Smooth muscle cell (in vitro differentiated cells): ENCODE data around the gene ARF6. TPM values are rescaled to one million over a fixed set of nuclear protein-coding genes. Genes with fewer than 3 reads are reported as not detected.
"Not testable (repeated sequence)": the region's sequence is repeated elsewhere in the genome, so short reads cannot be mapped to it uniquely, and the experiment has no call there.

Experiments used
- DNase-seq: peaks from one replicate; lab custom pipeline; 2025; ENCODE audit not compliant: unreplicated experiment; lab: John Stamatoyannopoulos, UW
- H2AFZ ChIP-seq: fragments of 200-600 bp; sonication (generic); 2 replicates; pipeline ENCODE4 v1.6.0; 2016; ENCODE audit warnings: antibody characterized with exemption, low read depth, mild to moderate bottlenecking
- H3F3A ChIP-seq: fragments of 200-600 bp; sonication (generic); 2 replicates; pipeline ENCODE4 v1.6.0; 2017; ENCODE audit warnings: antibody characterized with exemption, low read depth
- H3K27ac ChIP-seq: fragments of 200-600 bp; sonication (generic); 2 replicates; pipeline ENCODE4 v1.5.1; 2016; ENCODE audit warnings: low read depth, mild to moderate bottlenecking
- H3K27me3 ChIP-seq: fragments of 200-600 bp; sonication (generic); 2 replicates; pipeline ENCODE4 v1.6.1; 2016; ENCODE audit warnings: low read depth, mild to moderate bottlenecking
- H3K36me3 ChIP-seq: fragments of 200-600 bp; sonication (generic); 2 replicates; pipeline ENCODE4 v1.5.1; 2016; ENCODE audit warnings: low read depth
- H3K4me1 ChIP-seq: fragments of 200-600 bp; sonication (generic); 2 replicates; pipeline ENCODE4 v1.5.1; 2016; ENCODE audit warnings: low read depth
- H3K4me2 ChIP-seq: fragments of 200-600 bp; sonication (generic); 2 replicates; pipeline ENCODE4 v1.6.0; 2016; ENCODE audit warnings: mild to moderate bottlenecking
- H3K4me3 ChIP-seq: fragments of 200-600 bp; sonication (generic); 2 replicates; pipeline ENCODE4 v1.5.1; 2016; ENCODE audit warnings: mild to moderate bottlenecking
- H3K79me2 ChIP-seq: fragments of 200-600 bp; sonication (generic); 2 replicates; pipeline ENCODE4 v1.6.0; 2016; ENCODE audit warnings: low read depth, mild to moderate bottlenecking
- H3K9ac ChIP-seq: fragments of 200-600 bp; sonication (generic); 2 replicates; pipeline ENCODE4 v1.6.0; 2016; ENCODE audit warnings: low read depth
- H3K9me3 ChIP-seq: fragments of 200-600 bp; sonication (generic); replicated peaks from 2 replicates; pipeline ENCODE4 v1.5.1; 2016; ENCODE audit warnings: low read depth
- H4K20me1 ChIP-seq: fragments of 200-600 bp; sonication (generic); 2 replicates; pipeline ENCODE4 v1.6.0; 2016; ENCODE audit warnings: low read depth
- CTCF ChIP-seq: fragments of 200-600 bp; sonication (generic); IDR thresholded peaks from 2 replicates; pipeline ENCODE4 v1.5.1; 2017; ENCODE audit warnings: borderline replicate concordance, mild to moderate bottlenecking, antibody characterized with exemption; ENCODE audit not compliant: insufficient read depth, poor library complexity, severe bottlenecking
- WGBS: methylation state at CpG from one replicate; pipeline ENCODE4 v1.1.7; 2016; ENCODE audit warnings: low lambda C conversion rate; 5-methylcytosine and 5-hydroxymethylcytosine counted together
- polyA plus RNA-seq: library from polyadenylated mRNA; unstranded; fragments of >200 nt; fragmentation: Nextera tagmentation; extraction: Ambion mirVana; gene quantifications from 2 replicates; pipeline ENCODE4 v1.2.1, GENCODE V29; 2016
- total RNA-seq: library from RNA; depleted of rRNA; stranded (reverse); fragments of >200 nt; gene quantifications from 2 replicates; pipeline ENCODE4 v1.2.3, GENCODE V29; 2014

ARF6 gene
- total and polyA plus RNA-seq, 2 experiments from 2014 or later, result 59.8 to 68.7 TPM

GRCh38 chr14:49933128-49933527 lies 40.2 kb downstream of the ARF6 start:
- Histone ChIP-seq H3K4me3 (no peak overlapping the region), H3K4me2 (no peak overlapping the region), H3K79me2 (no peaks in the 10 kb centered on the region), H3K9ac (no peak overlapping the region), H3K36me3 (no peaks in the 10 kb centered on the region), H3K27ac (no peak overlapping the region), H3F3A (no peaks in the 10 kb centered on the region), H3K27me3 (no peaks in the 10 kb centered on the region), H2AFZ (no peak overlapping the region), H3K9me3 (no peaks in the 10 kb centered on the region), H3K4me1 (no peaks in the 10 kb centered on the region), H4K20me1 (no peaks in the 10 kb centered on the region)
- TF ChIP-seq CTCF, result no peak
- DNase-seq, result no peak
- 95% methylated on average over 4 of the region's 4 CpGs for WGBS

GRCh38 chr14:49933704-49934103 lies 40.8 kb downstream of the ARF6 start:
- H3K27me3 ChIP-seq, result no peaks in the 10 kb centered on the region
- H3K79me2 ChIP-seq, result no peaks in the 10 kb centered on the region
- H3K9me3 ChIP-seq, result no peaks in the 10 kb centered on the region
- H3K4me2 ChIP-seq, result no peak overlapping the region
- H3K27ac ChIP-seq, result no peak overlapping the region
- no peak for TF ChIP-seq CTCF
- H3K4me1 ChIP-seq, result no peaks in the 10 kb centered on the region
- no peaks in the 10 kb centered on the region for H4K20me1 ChIP-seq
- DNase-seq, result no peak
- H3K4me3 ChIP-seq, result no peak overlapping the region
- H3F3A ChIP-seq, result no peaks in the 10 kb centered on the region
- H3K9ac ChIP-seq, result no peak overlapping the region
- WGBS, result 99% methylated on average over 5 of the region's 5 CpGs
- no peaks in the 10 kb centered on the region for H3K36me3 ChIP-seq
- H2AFZ ChIP-seq, result no peak overlapping the region

GRCh38 chr14:49934646-49935045 lies 41.8 kb downstream of the ARF6 start:
- Histone ChIP-seq H3K4me2 (no peak overlapping the region), H2AFZ (no peak overlapping the region), H3K27me3 (no peaks in the 10 kb centered on the region), H3K79me2 (no peaks in the 10 kb centered on the region), H3K27ac (no peak overlapping the region), H3F3A (no peaks in the 10 kb centered on the region), H3K36me3 (no peaks in the 10 kb centered on the region), H3K9ac (no peak overlapping the region), H3K4me3 (no peak overlapping the region), H4K20me1 (no peaks in the 10 kb centered on the region), H3K9me3 (no peaks in the 10 kb centered on the region), H3K4me1 (no peaks in the 10 kb centered on the region)
- DNase-seq, result no peak
- no peak for TF ChIP-seq CTCF

GRCh38 chr14:49935526-49935925 lies 42.6 kb downstream of the ARF6 start:
- H3K27ac ChIP-seq, result no peak overlapping the region
- WGBS, result 97% methylated on average over 3 of the region's 3 CpGs
- no peak for TF ChIP-seq CTCF
- no peaks in the 10 kb centered on the region for H3K79me2 ChIP-seq
- H2AFZ ChIP-seq, result no peak overlapping the region
- no peaks in the 10 kb centered on the region for H4K20me1 ChIP-seq
- H3K36me3 ChIP-seq, result no peaks in the 10 kb centered on the region
- H3K4me2 ChIP-seq, result no peak overlapping the region
- H3K9ac ChIP-seq, result no peak overlapping the region
- H3K4me3 ChIP-seq, result no peak overlapping the region
- H3K27me3 ChIP-seq, result no peaks in the 10 kb centered on the region
- peaks cover under 1% of the 10 kb centered on the region for H3K4me1 ChIP-seq
- H3F3A ChIP-seq, result no peaks in the 10 kb centered on the region
- H3K9me3 ChIP-seq, result no peaks in the 10 kb centered on the region
- no peak for DNase-seq

- not testable (repeated sequence) for H3F3A ChIP-seq, H3K9me3 ChIP-seq, H3K9ac ChIP-seq, H3K36me3 ChIP-seq, H2AFZ ChIP-seq, H3K27me3 ChIP-seq, H3K4me3 ChIP-seq, DNase-seq, H4K20me1 ChIP-seq, H3K79me2 ChIP-seq, H3K4me1 ChIP-seq, H3K27ac ChIP-seq, H3K4me2 ChIP-seq
- 95% methylated on average over 2 of the region's 2 CpGs for WGBS
Measured at GRCh38 chr14:49936246-49936645, 43.4 kb downstream of the ARF6 start.

- not testable (repeated sequence) for H3K27ac ChIP-seq, H3K9me3 ChIP-seq, H3K27me3 ChIP-seq, H3F3A ChIP-seq, H3K79me2 ChIP-seq, H3K9ac ChIP-seq, H3K4me2 ChIP-seq, H4K20me1 ChIP-seq, DNase-seq, H2AFZ ChIP-seq, H3K36me3 ChIP-seq, H3K4me3 ChIP-seq, H3K4me1 ChIP-seq
- 93% methylated on average over 5 of the region's 5 CpGs for WGBS
Measured at GRCh38 chr14:49936882-49937281, 44.0 kb downstream of the ARF6 start.
